CD14-positive monocyte (primary cell): Measurements from ENCODE around the gene CSRNP3. TPM values are rescaled to one million over a fixed set of nuclear protein-coding genes. Genes with fewer than 3 reads are reported as not detected.

Experiments
- DNase-seq, 3 donors: peaks; one replicate each; pipeline ENCODE4 v3.0.0-alpha.2; 2011 to 2022
- H2AFZ ChIP-seq: 2 replicates; pipeline ENCODE4 v1.6.0; 2012; ENCODE audit warnings: mild to moderate bottlenecking, low read depth, low read length, inconsistent platforms; ENCODE audit not compliant: insufficient read depth, poor library complexity, severe bottlenecking
- H3K27ac ChIP-seq, 2 donors: 1 replicate in 1 of 2; 2 replicates in 1 of 2; pipeline ENCODE4 v1.5.1; 2012 to 2013; ENCODE audit warnings: low read length in 2 of 2, control low read depth in 1 of 2, inconsistent platforms in 1 of 2, low read depth in 1 of 2, mild to moderate bottlenecking in 1 of 2
- H3K27me3 ChIP-seq, 2 donors: one replicate each; pipeline versions ENCODE4 v1.6.0 to v1.6.1; 2011 to 2013; ENCODE audit warnings: low read length in 2 of 2; ENCODE audit not compliant: control insufficient read depth in 2 of 2, insufficient read depth in 2 of 2
- H3K36me3 ChIP-seq, 2 donors: replicated peaks in 1 of 2; 1 replicate in 1 of 2; 2 replicates in 1 of 2; pipeline versions ENCODE4 v1.5.1 to v1.6.1; 2012 to 2013; ENCODE audit warnings: low read length in 2 of 2, control low read depth in 1 of 2, inconsistent platforms in 1 of 2, mild to moderate bottlenecking in 1 of 2; ENCODE audit not compliant: insufficient read depth in 2 of 2, control insufficient read depth in 1 of 2
- H3K4me1 ChIP-seq, 2 donors: 1 replicate in 1 of 2; 2 replicates in 1 of 2; pipeline versions ENCODE4 v1.5.1 to v1.6.1; 2012 to 2013; ENCODE audit warnings: low read length in 2 of 2, control low read depth in 1 of 2, inconsistent platforms in 1 of 2, mild to moderate bottlenecking in 1 of 2, moderate library complexity in 1 of 2; ENCODE audit not compliant: insufficient read depth in 2 of 2, control insufficient read depth in 1 of 2
- H3K4me2 ChIP-seq: replicated peaks from 2 replicates; pipeline ENCODE3; 2012; ENCODE audit warnings: low read length, moderate library complexity, mild to moderate bottlenecking; ENCODE audit not compliant: poor library complexity, severe bottlenecking; ENCODE audit errors: extremely low read depth
- H3K4me3 ChIP-seq, 3 experiments: fragments of 200-600 bp in 1 of 3; sonication (generic) in 1 of 3; replicated peaks in 1 of 3; 1 replicate in 2 of 3; 2 replicates in 1 of 3; pipeline ENCODE4 v1.5.1; 2011 to 2013; ENCODE audit warnings: low read length in 3 of 3, mild to moderate bottlenecking in 3 of 3, control low read depth in 2 of 3, low read depth in 2 of 3, inconsistent platforms in 1 of 3, moderate library complexity in 1 of 3
- H3K79me2 ChIP-seq: 2 replicates; pipeline ENCODE4 v1.6.0; 2012; ENCODE audit warnings: mild to moderate bottlenecking, control low read depth, inconsistent platforms, low read length, moderate library complexity; ENCODE audit not compliant: insufficient read depth
- H3K9ac ChIP-seq: 2 replicates; pipeline ENCODE4 v1.6.0; 2017; ENCODE audit warnings: low read length, mild to moderate bottlenecking; ENCODE audit not compliant: insufficient read depth, poor library complexity, severe bottlenecking
- H3K9me3 ChIP-seq, 2 donors: replicated peaks in 1 of 2; 1 replicate in 1 of 2; 2 replicates in 1 of 2; pipeline versions ENCODE4 v1.5.1 to v1.6.1; 2012 to 2013; ENCODE audit warnings: low read length in 2 of 2, control low read depth in 1 of 2; ENCODE audit not compliant: control insufficient read depth in 1 of 2, insufficient read depth in 1 of 2
- H4K20me1 ChIP-seq: 2 replicates; pipeline ENCODE4 v1.6.0; 2012; ENCODE audit warnings: mild to moderate bottlenecking, low read length, control low read depth, moderate library complexity; ENCODE audit not compliant: insufficient read depth
- H3K27ac Mint-ChIP-seq, 7 donors: one replicate each; pipeline ENCODE4 v1.8.0; 2020; ENCODE audit warnings: mild to moderate bottlenecking in 7 of 7, mixed read lengths in 7 of 7, moderate library complexity in 6 of 7, inconsistent platforms in 2 of 7
- H3K27me3 Mint-ChIP-seq, 3 donors: one replicate each; pipeline ENCODE4 v1.8.0; 2021 to 2022; ENCODE audit warnings: low read depth in 3 of 3, mild to moderate bottlenecking in 3 of 3, mixed read lengths in 3 of 3, moderate library complexity in 3 of 3, inconsistent platforms in 1 of 3
- H3K36me3 Mint-ChIP-seq, 2 donors: one replicate each; pipeline ENCODE4 v1.8.0; 2020; ENCODE audit warnings: mixed read lengths in 2 of 2, inconsistent platforms in 1 of 2, mild to moderate bottlenecking in 1 of 2
- H3K4me1 Mint-ChIP-seq: one replicate; pipeline ENCODE4 v1.8.0; 2020; ENCODE audit warnings: mild to moderate bottlenecking, mixed read lengths
- H3K4me3 Mint-ChIP-seq, 2 donors: one replicate each; pipeline ENCODE4 v1.8.0; 2020; ENCODE audit warnings: mild to moderate bottlenecking in 2 of 2, mixed read lengths in 2 of 2, moderate library complexity in 1 of 2
- H3K9me3 Mint-ChIP-seq, 7 donors: one replicate each; pipeline ENCODE4 v1.8.0; 2020 to 2022; ENCODE audit warnings: mixed read lengths in 7 of 7, mild to moderate bottlenecking in 6 of 7, moderate library complexity in 6 of 7, inconsistent platforms in 2 of 7
- CTCF ChIP-seq: fragments of 200-600 bp; IDR thresholded peaks from one replicate; pipeline ENCODE4 v1.8.0; 2022; ENCODE audit warnings: antibody characterized with exemption, mild to moderate bottlenecking
- WGBS: methylation state at CpG from one replicate; pipeline ENCODE4 v1.1.5; 2013; ENCODE audit warnings: missing lambda C conversion rate; ENCODE audit not compliant: insufficient coverage; 5-methylcytosine and 5-hydroxymethylcytosine counted together
- intact Hi-C, 2 donors: fragments of 100-400 bp; cut with micrococcal nuclease; formaldehyde crosslinking; loops; one replicate each; pipeline versions ENCODE4 v1.15.0 to v1.15.1; 2023
- polyA plus RNA-seq, 3 donors: library from polyadenylated mRNA; depleted of rRNA in 1 of 3; unstranded in 2 of 3; stranded (reverse) in 1 of 3; fragments of 300-500 nt in 2 of 3; fragments of >200 nt in 1 of 3; fragmentation: Illumina TruSeq in 2 of 3; gene quantifications; 1 replicate in 2 of 3; 2 replicates in 1 of 3; pipeline ENCODE4 v1.2.3, GENCODE V29; 2012 to 2021

The CSRNP3 gene
- polyA plus RNA-seq, 3 donors = not detected

- Histone ChIP-seq H3K4me3 (no peak overlapping the region), H3K9me3 (no peaks in the 10 kb centered on the region), H3K36me3 (no peaks in the 10 kb centered on the region), H3K79me2 (no peaks in the 10 kb centered on the region), H3K27me3 (no peaks in the 10 kb centered on the region), H4K20me1 (no peaks in the 10 kb centered on the region), H3K9ac (no peak overlapping the region), H3K27ac (no peak overlapping the region), H2AFZ (no peak overlapping the region), H3K4me1 (no peaks in the 10 kb centered on the region), H3K4me2 (no peak overlapping the region)
- no peak for TF ChIP-seq CTCF
- intact Hi-C loops = no loop called here
- peaks cover 1 to 2% (median 2%) of the 10 kb centered on the region in 3 donors for H3K27me3 Mint-ChIP-seq
- H3K36me3 Mint-ChIP-seq = no peaks in the 10 kb centered on the region
- no CpG with 5 or more reads among the region's 2 CpGs for WGBS
- H3K27ac Mint-ChIP-seq = no peak overlapping the region
- H3K4me3 Mint-ChIP-seq = no peak overlapping the region
- no peak for DNase-seq
- no peaks in the 10 kb centered on the region for H3K4me1 Mint-ChIP-seq
- H3K9me3 Mint-ChIP-seq = peaks cover 0 to 3% (median 0%) of the 10 kb centered on the region in 7 donors
These were observed 3.1 kb upstream of the CSRNP3 start for GRCh38 chr2:165466386-165466785.

GRCh38 chr2:165467921-165468320 lies 1.6 kb upstream of the CSRNP3 start:
- Histone ChIP-seq H4K20me1 (no peaks in the 10 kb centered on the region), H2AFZ (no peak overlapping the region), H3K9me3 (no peaks in the 10 kb centered on the region), H3K36me3 (no peaks in the 10 kb centered on the region), H3K27me3 (no peaks in the 10 kb centered on the region), H3K4me1 (no peaks in the 10 kb centered on the region), H3K4me2 (no peak overlapping the region), H3K27ac (no peak overlapping the region), H3K4me3 (no peak overlapping the region), H3K9ac (no peak overlapping the region), H3K79me2 (no peaks in the 10 kb centered on the region)
- no peak overlapping the region for H3K4me3 Mint-ChIP-seq
- DNase-seq = no peak
- no peaks in the 10 kb centered on the region for H3K36me3 Mint-ChIP-seq
- H3K27me3 Mint-ChIP-seq = peaks cover 1 to 2% (median 2%) of the 10 kb centered on the region in 3 donors
- no peaks in the 10 kb centered on the region for H3K4me1 Mint-ChIP-seq
- no peak for TF ChIP-seq CTCF
- H3K9me3 Mint-ChIP-seq = no peaks in the 10 kb centered on the region
- no peak overlapping the region for H3K27ac Mint-ChIP-seq
- 90% methylated on average over 3 of the region's 3 CpGs for WGBS
- intact Hi-C loops = no loop called here
